Activated CD8-positive, alpha-beta T cell treated with anti-CD3 and anti-CD28 coated beads for 36 hours (primary cell): ENCODE results near the gene CEP128. TPM values are rescaled to one million over a fixed set of nuclear protein-coding genes. Genes with fewer than 3 reads are reported as not detected.

Source experiments
- ATAC-seq: fragments of 200-7000 bp; cut with Tn5 transposase; one replicate; pipeline ENCODE4 v1.10.0; 2021; ENCODE audit warnings: mild to moderate bottlenecking, moderate library complexity
- CTCF ChIA-PET: fragments of 350-600 bp; sonication (Branson Sonifier 250); formaldehyde crosslinking; loops from one replicate; lab custom pipeline; 2021; ENCODE audit warnings: antibody characterized with exemption; lab: Charles Lee
- POLR2A ChIA-PET: fragments of 350-600 bp; sonication (Branson Sonifier 250); formaldehyde crosslinking; loops from one replicate; lab custom pipeline; 2021; ENCODE audit warnings: antibody characterized with exemption; lab: Charles Lee
- DNase-seq: peaks from one replicate; pipeline ENCODE4 v3.0.0-alpha.2; 2020
- H3K27ac Mint-ChIP-seq: one replicate; pipeline ENCODE4 v1.8.0; 2021; ENCODE audit warnings: mild to moderate bottlenecking, mixed read lengths
- H3K27me3 Mint-ChIP-seq: one replicate; pipeline ENCODE4 v1.8.0; 2021; ENCODE audit warnings: mixed read lengths
- H3K36me3 Mint-ChIP-seq: one replicate; pipeline ENCODE4 v1.8.0; 2021; ENCODE audit warnings: low read depth, mixed read lengths
- H3K4me1 Mint-ChIP-seq: one replicate; pipeline ENCODE4 v1.8.0; 2021; ENCODE audit warnings: low read depth, mixed read lengths
- H3K4me3 Mint-ChIP-seq: one replicate; pipeline ENCODE4 v1.8.0; 2021; ENCODE audit warnings: mild to moderate bottlenecking, moderate library complexity, mixed read lengths
- H3K9me3 Mint-ChIP-seq: one replicate; pipeline ENCODE4 v1.8.0; 2021; ENCODE audit warnings: mixed read lengths
- intact Hi-C: fragments of 100-400 bp; cut with micrococcal nuclease; formaldehyde crosslinking; loops from one replicate; pipeline ENCODE4 v1.10.0; 2022
- total RNA-seq, 2 experiments: library from RNA; stranded (reverse); gene quantifications; one replicate each; pipeline ENCODE4 v1.2.3, GENCODE V29; 2021
- TF ChIP-seq, protein P1 (sequence below): fragments of 200-600 bp; IDR thresholded peaks from one replicate; pipeline ENCODE4 v1.8.0; 2022; ENCODE audit warnings: antibody characterized with exemption, mild to moderate bottlenecking

Gene CEP128
- total RNA-seq, 2 experiments from 2014 or later, result 21.6 to 22.5 TPM

DNA sequence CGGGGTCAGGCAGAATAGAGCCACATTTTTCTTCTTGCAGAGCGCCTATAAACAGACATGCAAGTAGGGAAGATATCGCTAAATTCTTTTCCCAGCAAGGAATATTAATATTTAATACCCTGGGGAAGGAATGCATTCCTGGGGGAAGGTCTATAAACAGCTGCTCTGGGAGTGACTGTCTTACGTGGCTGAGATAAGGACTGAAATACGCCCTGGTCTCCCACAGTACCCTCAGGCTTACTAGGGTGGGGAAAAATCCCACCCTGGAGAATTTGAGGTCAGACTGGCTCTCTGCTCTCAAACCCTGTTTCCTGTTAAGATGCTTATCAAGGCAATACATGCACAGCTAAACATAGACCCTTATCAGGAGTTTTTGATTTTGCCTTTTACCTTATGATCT lies 262.3 kb downstream of the CEP128 start:
- CTCF ChIA-PET, result no interaction called here
- ATAC-seq (no peak), DNase-seq (no peak)
- TF ChIP-seq, protein P1, sequence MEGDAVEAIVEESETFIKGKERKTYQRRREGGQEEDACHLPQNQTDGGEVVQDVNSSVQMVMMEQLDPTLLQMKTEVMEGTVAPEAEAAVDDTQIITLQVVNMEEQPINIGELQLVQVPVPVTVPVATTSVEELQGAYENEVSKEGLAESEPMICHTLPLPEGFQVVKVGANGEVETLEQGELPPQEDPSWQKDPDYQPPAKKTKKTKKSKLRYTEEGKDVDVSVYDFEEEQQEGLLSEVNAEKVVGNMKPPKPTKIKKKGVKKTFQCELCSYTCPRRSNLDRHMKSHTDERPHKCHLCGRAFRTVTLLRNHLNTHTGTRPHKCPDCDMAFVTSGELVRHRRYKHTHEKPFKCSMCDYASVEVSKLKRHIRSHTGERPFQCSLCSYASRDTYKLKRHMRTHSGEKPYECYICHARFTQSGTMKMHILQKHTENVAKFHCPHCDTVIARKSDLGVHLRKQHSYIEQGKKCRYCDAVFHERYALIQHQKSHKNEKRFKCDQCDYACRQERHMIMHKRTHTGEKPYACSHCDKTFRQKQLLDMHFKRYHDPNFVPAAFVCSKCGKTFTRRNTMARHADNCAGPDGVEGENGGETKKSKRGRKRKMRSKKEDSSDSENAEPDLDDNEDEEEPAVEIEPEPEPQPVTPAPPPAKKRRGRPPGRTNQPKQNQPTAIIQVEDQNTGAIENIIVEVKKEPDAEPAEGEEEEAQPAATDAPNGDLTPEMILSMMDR, result no peak
- peaks cover 36% of the 10 kb centered on the region for H3K9me3 Mint-ChIP-seq
- peaks cover 33% of the 10 kb centered on the region for H3K36me3 Mint-ChIP-seq
- H3K4me3 Mint-ChIP-seq, result no peak overlapping the region
- no peak overlapping the region for H3K27ac Mint-ChIP-seq
- intact Hi-C loops, result no loop called here
- no peaks in the 10 kb centered on the region for H3K4me1 Mint-ChIP-seq
- H3K27me3 Mint-ChIP-seq, result no peaks in the 10 kb centered on the region
- POLR2A ChIA-PET, result no interaction called here

DNA sequence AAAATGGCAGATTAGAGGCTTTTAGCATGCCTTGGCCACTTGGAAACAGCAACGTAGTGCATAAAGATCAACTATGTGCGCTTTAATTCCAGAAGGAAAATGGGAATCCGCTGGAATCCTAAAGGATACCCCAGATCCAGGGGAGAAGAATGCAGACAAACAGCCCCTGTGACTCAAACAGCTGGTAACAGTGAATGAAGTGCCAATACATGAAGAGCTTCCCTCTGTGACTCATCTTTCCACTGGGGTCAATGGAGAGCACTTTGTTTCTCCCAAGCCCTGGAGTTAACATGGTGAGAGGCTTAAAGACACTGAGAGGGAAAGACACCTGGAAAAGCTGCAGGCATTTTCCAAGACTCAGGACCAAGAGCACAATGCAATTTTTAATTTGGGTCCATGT lies 263.1 kb downstream of the CEP128 start:
- Mint-ChIP-seq H3K4me1 (no peaks in the 10 kb centered on the region), H3K9me3 (peaks cover 30% of the 10 kb centered on the region), H3K36me3 (peaks cover 32% of the 10 kb centered on the region), H3K27ac (no peak overlapping the region), H3K4me3 (no peak overlapping the region), H3K27me3 (no peaks in the 10 kb centered on the region)
- TF ChIP-seq, protein P1, result no peak
- ChIA-PET CTCF (no interaction called here), POLR2A (no interaction called here)
- intact Hi-C loops, result no loop called here
- DNase-seq (no peak), ATAC-seq (no peak)

DNA sequence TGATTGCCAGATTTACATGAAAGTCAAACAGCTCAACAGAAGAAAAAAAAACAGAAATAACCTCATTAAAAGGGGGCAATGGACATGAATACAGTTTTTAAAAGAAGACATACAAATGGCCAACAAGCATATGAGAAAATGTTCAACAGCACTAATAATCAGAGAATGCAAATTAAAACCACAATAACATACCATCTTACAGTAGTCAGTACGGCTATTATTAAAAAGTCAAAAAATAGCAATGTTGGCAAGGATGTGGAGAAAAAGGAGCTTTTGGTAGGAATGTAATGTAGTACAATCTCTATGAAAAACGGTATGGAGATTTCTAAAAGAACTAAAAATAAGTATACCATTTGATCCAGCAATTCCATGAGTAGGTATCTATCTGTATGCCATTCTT lies 272.1 kb downstream of the CEP128 start:
- Mint-ChIP-seq H3K4me3 (no peak overlapping the region), H3K36me3 (peaks cover 16% of the 10 kb centered on the region), H3K9me3 (peaks cover 16% of the 10 kb centered on the region), H3K4me1 (no peaks in the 10 kb centered on the region), H3K27me3 (no peaks in the 10 kb centered on the region), H3K27ac (no peak overlapping the region)
- POLR2A ChIA-PET, result no interaction called here
- ATAC-seq (no peak), DNase-seq (no peak)
- CTCF ChIA-PET, result no interaction called here
- TF ChIP-seq, protein P1, result no peak
- intact Hi-C loops, result no loop called here

DNA sequence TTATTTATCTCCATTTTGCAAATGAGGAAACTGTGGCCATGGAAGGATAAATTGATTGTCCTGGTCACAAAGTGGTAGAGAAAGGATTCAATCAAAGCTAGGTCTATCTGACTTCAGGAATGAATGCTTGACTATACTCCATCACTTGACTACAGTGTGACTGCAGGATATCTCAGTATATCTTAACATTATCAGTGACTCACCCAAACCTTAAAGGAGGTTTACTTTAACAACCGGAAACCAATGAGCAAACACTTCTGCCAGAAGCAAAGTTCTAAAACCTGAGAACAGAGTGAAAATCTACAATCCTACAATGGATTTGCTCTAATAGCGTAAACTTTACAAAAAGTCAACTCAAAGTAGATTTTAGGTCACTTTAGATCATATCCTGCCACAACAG lies 277.0 kb downstream of the CEP128 start:
- intact Hi-C loops, result no loop called here
- no peak overlapping the region for H3K4me3 Mint-ChIP-seq
- peaks cover 16% of the 10 kb centered on the region for H3K36me3 Mint-ChIP-seq
- H3K9me3 Mint-ChIP-seq, result peaks cover 13% of the 10 kb centered on the region
- TF ChIP-seq, protein P1, result no peak
- POLR2A ChIA-PET, result interaction anchor here (0.7 kb wide), 1 partner anchor 1622 kb away, joined by 4 read pairs; no protein-coding TSS in a partner anchor
- H3K27ac Mint-ChIP-seq, result no peak overlapping the region
- ATAC-seq, result no peak
- CTCF ChIA-PET, result no interaction called here
- no peaks in the 10 kb centered on the region for H3K27me3 Mint-ChIP-seq
- DNase-seq, result no peak
- H3K4me1 Mint-ChIP-seq, result no peaks in the 10 kb centered on the region

DNA sequence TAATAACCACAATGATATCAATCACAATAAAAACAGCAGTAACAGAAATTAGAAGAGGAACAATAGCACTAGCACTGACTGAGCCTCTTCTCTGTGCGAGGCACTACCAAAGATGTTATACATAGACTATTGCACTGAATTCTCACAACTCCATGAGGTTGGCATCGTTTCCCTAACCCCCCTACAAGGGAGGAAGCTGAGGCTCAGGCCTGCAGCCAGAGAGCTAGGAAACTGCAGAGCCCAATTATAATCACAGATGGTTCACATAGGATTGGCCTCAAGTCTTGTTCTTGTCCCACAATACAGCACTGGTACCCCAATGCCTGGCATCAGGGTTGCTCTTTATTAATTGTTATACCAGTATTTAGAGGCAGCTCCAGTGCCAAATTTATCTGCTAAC lies 278.0 kb downstream of the CEP128 start:
- no peak for DNase-seq
- no peaks in the 10 kb centered on the region for H3K4me1 Mint-ChIP-seq
- ATAC-seq, result no peak
- CTCF ChIA-PET, result no interaction called here
- TF ChIP-seq, protein P1, result no peak
- POLR2A ChIA-PET, result no interaction called here
- H3K27ac Mint-ChIP-seq, result no peak overlapping the region
- intact Hi-C loops, result no loop called here
- no peaks in the 10 kb centered on the region for H3K27me3 Mint-ChIP-seq
- H3K36me3 Mint-ChIP-seq, result peaks cover 11% of the 10 kb centered on the region
- peaks cover 5% of the 10 kb centered on the region for H3K9me3 Mint-ChIP-seq
- no peak overlapping the region for H3K4me3 Mint-ChIP-seq
